SK-N-SH (cell line): ENCODE data around the gene CRAT.

Experiments
- CHD2 ChIP-seq: fragments of 150-350 bp; IDR thresholded peaks from 2 replicates; pipeline ENCODE4 v1.6.1; 2018; ENCODE audit warnings: low read length; ENCODE audit not compliant: partially characterized antibody
- EP300 ChIP-seq, 2 experiments: IDR thresholded peaks; 2 replicates each; pipeline versions ENCODE4 v1.4.0 to v1.6.1; 2012; ENCODE audit warnings: borderline replicate concordance in 1 of 2, low read depth in 1 of 2, low read length in 1 of 2
- POLR2AphosphoS5 ChIP-seq: IDR thresholded peaks from 2 replicates; pipeline ENCODE4 v1.6.1; 2012; ENCODE audit warnings: low read depth, low read length
- RFX5 ChIP-seq: IDR thresholded peaks from 2 replicates; pipeline ENCODE4 v1.6.1; 2012; ENCODE audit warnings: mild to moderate bottlenecking, improper control_type of control experiment, low read length
- YY1 ChIP-seq: IDR thresholded peaks from 2 replicates; pipeline ENCODE4 v1.4.0; 2012; ENCODE audit warnings: low read depth, mild to moderate bottlenecking
- TF ChIP-seq, protein P1 (sequence below): fragments of 200-600 bp; sonication (generic); IDR thresholded peaks from 2 replicates; pipeline ENCODE4 v1.6.1; 2017; ENCODE audit warnings: antibody characterized with exemption, mild to moderate bottlenecking, moderate library complexity
- TF ChIP-seq, protein P2 (sequence below): IDR thresholded peaks from 2 replicates; pipeline ENCODE4 v1.6.1; 2012; ENCODE audit warnings: mild to moderate bottlenecking, low read depth, low read length, moderate library complexity
- TF ChIP-seq, protein P3 (sequence below): IDR thresholded peaks from 2 replicates; pipeline ENCODE4 v1.4.0; 2012; ENCODE audit warnings: low read depth
- TF ChIP-seq, protein P4 (sequence below): IDR thresholded peaks from 2 replicates; pipeline ENCODE4 v1.4.0; 2012; ENCODE audit warnings: low read depth, borderline replicate concordance

DNA sequence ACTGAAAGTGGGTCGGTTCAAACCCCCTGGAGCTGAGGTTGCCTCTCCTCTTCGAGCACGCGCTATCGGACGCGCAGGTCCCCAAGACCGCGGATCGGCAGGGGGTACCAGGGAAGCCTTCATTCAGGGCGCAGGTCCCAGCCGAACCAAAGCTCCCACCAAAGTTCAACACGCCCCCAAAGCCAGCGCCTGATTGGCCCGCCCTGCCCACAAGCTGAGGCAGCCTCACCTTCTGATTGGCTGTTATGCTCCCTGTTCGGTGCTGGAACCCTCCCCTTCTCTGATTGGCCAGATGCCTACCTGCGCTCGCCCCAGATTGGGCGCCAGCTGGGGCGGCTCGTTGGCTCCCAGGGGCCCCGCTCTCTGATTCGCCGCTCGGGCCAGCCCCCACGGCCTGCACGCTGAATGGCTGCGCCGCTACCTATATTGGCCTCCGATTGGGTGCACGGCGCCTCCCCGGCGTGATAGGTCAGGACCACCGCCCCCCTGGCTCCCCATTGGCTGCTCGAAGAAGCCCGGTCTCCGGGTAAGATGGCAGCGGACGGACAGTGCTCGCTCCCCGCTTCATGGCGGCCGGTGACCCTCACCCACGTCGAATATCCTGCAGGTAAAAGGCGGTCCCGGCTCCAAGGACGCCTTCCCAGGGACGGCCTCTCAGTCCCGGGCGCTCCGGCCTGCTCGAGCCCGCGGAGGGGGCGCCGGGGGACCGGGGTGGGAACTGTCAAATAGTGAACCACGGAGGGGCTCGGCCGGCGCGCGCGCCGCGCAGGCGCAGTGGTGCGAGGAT, 29.8 kb downstream of the CRAT start, which contains the start of gene DOLPP1:
- peak; percentile 96 for TF ChIP-seq RFX5
- TF ChIP-seq, protein P1, sequence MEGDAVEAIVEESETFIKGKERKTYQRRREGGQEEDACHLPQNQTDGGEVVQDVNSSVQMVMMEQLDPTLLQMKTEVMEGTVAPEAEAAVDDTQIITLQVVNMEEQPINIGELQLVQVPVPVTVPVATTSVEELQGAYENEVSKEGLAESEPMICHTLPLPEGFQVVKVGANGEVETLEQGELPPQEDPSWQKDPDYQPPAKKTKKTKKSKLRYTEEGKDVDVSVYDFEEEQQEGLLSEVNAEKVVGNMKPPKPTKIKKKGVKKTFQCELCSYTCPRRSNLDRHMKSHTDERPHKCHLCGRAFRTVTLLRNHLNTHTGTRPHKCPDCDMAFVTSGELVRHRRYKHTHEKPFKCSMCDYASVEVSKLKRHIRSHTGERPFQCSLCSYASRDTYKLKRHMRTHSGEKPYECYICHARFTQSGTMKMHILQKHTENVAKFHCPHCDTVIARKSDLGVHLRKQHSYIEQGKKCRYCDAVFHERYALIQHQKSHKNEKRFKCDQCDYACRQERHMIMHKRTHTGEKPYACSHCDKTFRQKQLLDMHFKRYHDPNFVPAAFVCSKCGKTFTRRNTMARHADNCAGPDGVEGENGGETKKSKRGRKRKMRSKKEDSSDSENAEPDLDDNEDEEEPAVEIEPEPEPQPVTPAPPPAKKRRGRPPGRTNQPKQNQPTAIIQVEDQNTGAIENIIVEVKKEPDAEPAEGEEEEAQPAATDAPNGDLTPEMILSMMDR = no peak
- TF ChIP-seq EP300 (IDR thresholded peaks at IDR 0.05; ENCODE audit: borderline replicate concordance in 1 of 2, low read depth in 1 of 2, low read length in 1 of 2) = 0 out of 4 replicates have a peak, but pooled peaks of 1 of the 2 experiments have one; percentile 6
- peak; percentile 58; the same call in 1 of the 2 replicates for TF ChIP-seq POLR2AphosphoS5
- TF ChIP-seq, protein P2, sequence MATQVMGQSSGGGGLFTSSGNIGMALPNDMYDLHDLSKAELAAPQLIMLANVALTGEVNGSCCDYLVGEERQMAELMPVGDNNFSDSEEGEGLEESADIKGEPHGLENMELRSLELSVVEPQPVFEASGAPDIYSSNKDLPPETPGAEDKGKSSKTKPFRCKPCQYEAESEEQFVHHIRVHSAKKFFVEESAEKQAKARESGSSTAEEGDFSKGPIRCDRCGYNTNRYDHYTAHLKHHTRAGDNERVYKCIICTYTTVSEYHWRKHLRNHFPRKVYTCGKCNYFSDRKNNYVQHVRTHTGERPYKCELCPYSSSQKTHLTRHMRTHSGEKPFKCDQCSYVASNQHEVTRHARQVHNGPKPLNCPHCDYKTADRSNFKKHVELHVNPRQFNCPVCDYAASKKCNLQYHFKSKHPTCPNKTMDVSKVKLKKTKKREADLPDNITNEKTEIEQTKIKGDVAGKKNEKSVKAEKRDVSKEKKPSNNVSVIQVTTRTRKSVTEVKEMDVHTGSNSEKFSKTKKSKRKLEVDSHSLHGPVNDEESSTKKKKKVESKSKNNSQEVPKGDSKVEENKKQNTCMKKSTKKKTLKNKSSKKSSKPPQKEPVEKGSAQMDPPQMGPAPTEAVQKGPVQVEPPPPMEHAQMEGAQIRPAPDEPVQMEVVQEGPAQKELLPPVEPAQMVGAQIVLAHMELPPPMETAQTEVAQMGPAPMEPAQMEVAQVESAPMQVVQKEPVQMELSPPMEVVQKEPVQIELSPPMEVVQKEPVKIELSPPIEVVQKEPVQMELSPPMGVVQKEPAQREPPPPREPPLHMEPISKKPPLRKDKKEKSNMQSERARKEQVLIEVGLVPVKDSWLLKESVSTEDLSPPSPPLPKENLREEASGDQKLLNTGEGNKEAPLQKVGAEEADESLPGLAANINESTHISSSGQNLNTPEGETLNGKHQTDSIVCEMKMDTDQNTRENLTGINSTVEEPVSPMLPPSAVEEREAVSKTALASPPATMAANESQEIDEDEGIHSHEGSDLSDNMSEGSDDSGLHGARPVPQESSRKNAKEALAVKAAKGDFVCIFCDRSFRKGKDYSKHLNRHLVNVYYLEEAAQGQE = no peak
- TF ChIP-seq CHD2 = peak; percentile 86
- TF ChIP-seq, protein P3, sequence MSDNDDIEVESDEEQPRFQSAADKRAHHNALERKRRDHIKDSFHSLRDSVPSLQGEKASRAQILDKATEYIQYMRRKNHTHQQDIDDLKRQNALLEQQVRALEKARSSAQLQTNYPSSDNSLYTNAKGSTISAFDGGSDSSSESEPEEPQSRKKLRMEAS = peak; percentile 25; the same call in 1 of the 2 replicates
- TF ChIP-seq, protein P4, sequence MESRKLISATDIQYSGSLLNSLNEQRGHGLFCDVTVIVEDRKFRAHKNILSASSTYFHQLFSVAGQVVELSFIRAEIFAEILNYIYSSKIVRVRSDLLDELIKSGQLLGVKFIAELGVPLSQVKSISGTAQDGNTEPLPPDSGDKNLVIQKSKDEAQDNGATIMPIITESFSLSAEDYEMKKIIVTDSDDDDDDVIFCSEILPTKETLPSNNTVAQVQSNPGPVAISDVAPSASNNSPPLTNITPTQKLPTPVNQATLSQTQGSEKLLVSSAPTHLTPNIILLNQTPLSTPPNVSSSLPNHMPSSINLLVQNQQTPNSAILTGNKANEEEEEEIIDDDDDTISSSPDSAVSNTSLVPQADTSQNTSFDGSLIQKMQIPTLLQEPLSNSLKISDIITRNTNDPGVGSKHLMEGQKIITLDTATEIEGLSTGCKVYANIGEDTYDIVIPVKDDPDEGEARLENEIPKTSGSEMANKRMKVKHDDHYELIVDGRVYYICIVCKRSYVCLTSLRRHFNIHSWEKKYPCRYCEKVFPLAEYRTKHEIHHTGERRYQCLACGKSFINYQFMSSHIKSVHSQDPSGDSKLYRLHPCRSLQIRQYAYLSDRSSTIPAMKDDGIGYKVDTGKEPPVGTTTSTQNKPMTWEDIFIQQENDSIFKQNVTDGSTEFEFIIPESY = no peak
- TF ChIP-seq YY1 = peak; percentile 93
